ACC112 (cell line): ENCODE data around the gene OR5B3.
"Not testable (repeated sequence)": the region's sequence is repeated elsewhere in the genome, so short reads cannot be mapped to it uniquely, and the experiment has no call there.

Experiments used
- H2AFZ ChIP-seq: fragments of 200-600 bp; sonication (generic); one replicate; pipeline ENCODE4 v1.6.0; 2017; ENCODE audit warnings: antibody characterized with exemption, low read length; ENCODE audit not compliant: unreplicated experiment
- H3K27ac ChIP-seq: fragments of 200-600 bp; sonication (generic); 2 replicates; pipeline ENCODE4 v1.5.1; 2014; ENCODE audit warnings: low read depth, mild to moderate bottlenecking, antibody characterized with exemption, low read length, moderate library complexity
- H3K27me3 ChIP-seq: fragments of 200-600 bp; sonication (generic); 2 replicates; pipeline ENCODE4 v1.6.1; 2014; ENCODE audit warnings: mild to moderate bottlenecking, antibody characterized with exemption, low read length, moderate library complexity, mixed read lengths; ENCODE audit not compliant: insufficient read depth
- H3K36me3 ChIP-seq: fragments of 200-600 bp; sonication (generic); 2 replicates; pipeline ENCODE4 v1.6.1; 2016; ENCODE audit warnings: mild to moderate bottlenecking, antibody characterized with exemption, low read length, moderate library complexity, mixed read lengths; ENCODE audit not compliant: insufficient read depth
- H3K4me1 ChIP-seq: fragments of 200-600 bp; sonication (generic); one replicate; pipeline ENCODE4 v1.6.1; 2016; ENCODE audit warnings: low read length, mixed read lengths; ENCODE audit not compliant: insufficient read depth, unreplicated experiment, control insufficient read depth
- H3K4me3 ChIP-seq: fragments of 200-600 bp; sonication (generic); 2 replicates; pipeline ENCODE4 v1.5.1; 2014; ENCODE audit warnings: mild to moderate bottlenecking, low read depth, low read length
- H3K79me2 ChIP-seq: fragments of 200-600 bp; sonication (generic); one replicate; pipeline ENCODE4 v1.6.0; 2016; ENCODE audit warnings: low read length; ENCODE audit not compliant: control insufficient read depth, unreplicated experiment, insufficient read depth

Gene OR5B3

GRCh38 chr11:58406774-58407173, at the start of gene OR5B3:
Gene OR5B3 (minus strand): TSS chr11:58406874. CDS start chr11:58403409, 3,465 bp downstream.
- H2AFZ ChIP-seq = no peak within 1 kb of the TSS
- H3K4me1 ChIP-seq = no peaks in the 10 kb centered on the region
- H3K27me3 ChIP-seq = no peaks in the 10 kb centered on the region
- H3K79me2 ChIP-seq = no peaks in the 10 kb centered on the region
- no peak within 1 kb of the TSS for H3K27ac ChIP-seq
- no peaks in the 10 kb centered on the region for H3K36me3 ChIP-seq
- no peak within 1 kb of the TSS for H3K4me3 ChIP-seq

- no peak overlapping the region for H2AFZ ChIP-seq
- no peak overlapping the region for H3K4me3 ChIP-seq
- H3K79me2 ChIP-seq = no peaks in the 10 kb centered on the region
- no peaks in the 10 kb centered on the region for H3K4me1 ChIP-seq
- H3K36me3 ChIP-seq = no peaks in the 10 kb centered on the region
- H3K27me3 ChIP-seq = peaks cover 14% of the 10 kb centered on the region; the same call in 1 of the 2 replicates
- H3K27ac ChIP-seq = no peak overlapping the region
These were observed 44.9 kb upstream of the OR5B3 start for GRCh38 chr11:58451585-58451984.

- no peaks in the 10 kb centered on the region for H3K36me3 ChIP-seq
- H2AFZ ChIP-seq = no peak overlapping the region
- H3K79me2 ChIP-seq = no peaks in the 10 kb centered on the region
- H3K4me3 ChIP-seq = no peak overlapping the region
- no peak overlapping the region for H3K27ac ChIP-seq
- no peaks in the 10 kb centered on the region for H3K4me1 ChIP-seq
- H3K27me3 ChIP-seq = peaks cover 4% of the 10 kb centered on the region; the same call in 1 of the 2 replicates
These were observed 39.6 kb upstream of the OR5B3 start for GRCh38 chr11:58446294-58446693.

GRCh38 chr11:58444300-58444699, 37.6 kb upstream of the OR5B3 start:
- Histone ChIP-seq H2AFZ (no peak overlapping the region), H3K4me1 (no peaks in the 10 kb centered on the region), H3K4me3 (no peak overlapping the region), H3K79me2 (no peaks in the 10 kb centered on the region), H3K36me3 (no peaks in the 10 kb centered on the region), H3K27me3 (peaks cover 8% of the 10 kb centered on the region; the same call in 1 of the 2 replicates), H3K27ac (no peak overlapping the region)

GRCh38 chr11:58442136-58442535, 35.5 kb upstream of the OR5B3 start, which contains the start of gene OR5B12:
Gene OR5B12 (minus strand): TSS chr11:58442236. CDS start chr11:58440151, 2,085 bp downstream.
- H3K4me1 ChIP-seq = no peaks in the 10 kb centered on the region
- H3K27ac ChIP-seq = no peak within 1 kb of the TSS
- no peaks in the 10 kb centered on the region for H3K36me3 ChIP-seq
- no peak within 1 kb of the TSS for H3K4me3 ChIP-seq
- H3K79me2 ChIP-seq = no peaks in the 10 kb centered on the region
- no peak within 1 kb of the TSS for H2AFZ ChIP-seq
- 0 out of 2 replicates have a peak, but pooled peaks cover 8% of the 10 kb centered on the region for H3K27me3 ChIP-seq

- Histone ChIP-seq H3K27ac (no peak overlapping the region), H3K4me1 (no peaks in the 10 kb centered on the region), H3K79me2 (no peaks in the 10 kb centered on the region), H2AFZ (no peak overlapping the region), H3K36me3 (no peaks in the 10 kb centered on the region), H3K4me3 (no peak overlapping the region), H3K27me3 (0 out of 2 replicates have a peak, but pooled peaks cover 8% of the 10 kb centered on the region)
These were observed 31.8 kb upstream of the OR5B3 start for GRCh38 chr11:58438486-58438885.

- H3K4me1 ChIP-seq = no peaks in the 10 kb centered on the region
- no peak overlapping the region for H3K4me3 ChIP-seq
- no peaks in the 10 kb centered on the region for H3K36me3 ChIP-seq
- no peak overlapping the region for H2AFZ ChIP-seq
- no peak overlapping the region for H3K27ac ChIP-seq
- no peaks in the 10 kb centered on the region for H3K79me2 ChIP-seq
- H3K27me3 ChIP-seq = 0 out of 2 replicates have a peak, but pooled peaks cover 5% of the 10 kb centered on the region
These were observed 27.5 kb upstream of the OR5B3 start for GRCh38 chr11:58434217-58434616.

GRCh38 chr11:58433638-58434203, 27.0 kb upstream of the OR5B3 start:
- H3K36me3 ChIP-seq = no peaks in the 10 kb centered on the region
- H3K79me2 ChIP-seq = no peaks in the 10 kb centered on the region
- no peak overlapping the region for H2AFZ ChIP-seq
- H3K27me3 ChIP-seq = 0 out of 2 replicates have a peak, but pooled peaks cover 8% of the 10 kb centered on the region
- H3K27ac ChIP-seq = no peak overlapping the region
- no peak overlapping the region for H3K4me3 ChIP-seq
- H3K4me1 ChIP-seq = no peaks in the 10 kb centered on the region

GRCh38 chr11:58429273-58429672, 22.6 kb upstream of the OR5B3 start:
- no peaks in the 10 kb centered on the region for H3K36me3 ChIP-seq
- no peak overlapping the region for H3K27ac ChIP-seq
- no peak overlapping the region for H2AFZ ChIP-seq
- no peaks in the 10 kb centered on the region for H3K4me1 ChIP-seq
- peaks cover 24% of the 10 kb centered on the region; the same call in 1 of the 2 replicates for H3K27me3 ChIP-seq
- H3K4me3 ChIP-seq = no peak overlapping the region
- H3K79me2 ChIP-seq = no peaks in the 10 kb centered on the region

- no peak within 1 kb of the TSS for H2AFZ ChIP-seq
- H3K79me2 ChIP-seq = no peaks in the 10 kb centered on the region
- no peaks in the 10 kb centered on the region for H3K4me1 ChIP-seq
- no peak within 1 kb of the TSS for H3K27ac ChIP-seq
- H3K27me3 ChIP-seq = peaks cover 28% of the 10 kb centered on the region; the same call in 1 of the 2 replicates
- H3K4me3 ChIP-seq = no peak within 1 kb of the TSS
- no peaks in the 10 kb centered on the region for H3K36me3 ChIP-seq
These were observed 21.3 kb upstream of the OR5B3 start, which contains the start of gene OR5B2 for GRCh38 chr11:58428021-58428420. Gene OR5B2 (minus strand): TSS chr11:58428121. CDS start chr11:58423261, 4,860 bp downstream.

- not testable (repeated sequence) for H3K4me3 ChIP-seq, H3K27ac ChIP-seq, H3K4me1 ChIP-seq, H3K79me2 ChIP-seq, H2AFZ ChIP-seq, H3K27me3 ChIP-seq, H3K36me3 ChIP-seq
These were observed 7.1 kb downstream of the OR5B3 start for GRCh38 chr11:58399622-58400021.
